Measurements from ENCODE around the gene LMF1. TPM values are rescaled to one million over a fixed set of nuclear protein-coding genes. Genes with fewer than 3 reads are reported as not detected.
"Not testable (repeated sequence)": the region's sequence is repeated elsewhere in the genome, so short reads cannot be mapped to it uniquely, and the experiment has no call there.

Gene LMF1
- total RNA-seq, 2 experiments from 2014 or later = 21.3 to 22.6 TPM

- no peaks in the 10 kb centered on the region for H3K9me3 Mint-ChIP-seq
- no peak overlapping the region for H3K4me3 Mint-ChIP-seq
- POLR2A ChIA-PET = no interaction called here
- DNase-seq = no peak
- CTCF ChIA-PET = no interaction called here
- no peaks in the 10 kb centered on the region for H3K36me3 Mint-ChIP-seq (ENCODE audit: low read depth)
- H3K27ac Mint-ChIP-seq = no peak overlapping the region
- H3K27me3 Mint-ChIP-seq = no peaks in the 10 kb centered on the region
- H3K4me1 Mint-ChIP-seq = no peaks in the 10 kb centered on the region
Measured at GRCh38 chr16:887846-888245, 82.9 kb downstream of the LMF1 start.

- CTCF ChIA-PET = no interaction called here
- POLR2A ChIA-PET = no interaction called here
- Mint-ChIP-seq H3K36me3 (ENCODE audit: low read depth) (no peaks in the 10 kb centered on the region), H3K4me1 (no peaks in the 10 kb centered on the region), H3K9me3 (no peaks in the 10 kb centered on the region), H3K27ac (no peak overlapping the region), H3K27me3 (no peaks in the 10 kb centered on the region), H3K4me3 (no peak overlapping the region)
- DNase-seq = no peak
Measured at GRCh38 chr16:886802-887731, 83.7 kb downstream of the LMF1 start.

- DNase-seq = no peak
- ChIA-PET POLR2A (no interaction called here), CTCF (no interaction called here)
- Mint-ChIP-seq H3K36me3 (ENCODE audit: low read depth) (no peaks in the 10 kb centered on the region), H3K4me3 (no peak overlapping the region), H3K27ac (no peak overlapping the region), H3K4me1 (no peaks in the 10 kb centered on the region), H3K9me3 (no peaks in the 10 kb centered on the region), H3K27me3 (no peaks in the 10 kb centered on the region)
Measured at GRCh38 chr16:886084-886543, 84.7 kb downstream of the LMF1 start.

- H3K36me3 Mint-ChIP-seq (ENCODE audit: low read depth) = no peaks in the 10 kb centered on the region
- no peaks in the 10 kb centered on the region for H3K9me3 Mint-ChIP-seq
- POLR2A ChIA-PET = no interaction called here
- CTCF ChIA-PET = no interaction called here
- H3K27me3 Mint-ChIP-seq = no peaks in the 10 kb centered on the region
- no peak for DNase-seq
- no peak overlapping the region for H3K27ac Mint-ChIP-seq
- no peaks in the 10 kb centered on the region for H3K4me1 Mint-ChIP-seq
- no peak overlapping the region for H3K4me3 Mint-ChIP-seq
Measured at GRCh38 chr16:885391-885790, 85.4 kb downstream of the LMF1 start.

GRCh38 chr16:884232-884631 lies 86.6 kb downstream of the LMF1 start:
- no peak overlapping the region for H3K27ac Mint-ChIP-seq
- CTCF ChIA-PET = no interaction called here
- H3K27me3 Mint-ChIP-seq = no peaks in the 10 kb centered on the region
- no peaks in the 10 kb centered on the region for H3K9me3 Mint-ChIP-seq
- H3K4me3 Mint-ChIP-seq = no peak overlapping the region
- H3K4me1 Mint-ChIP-seq = no peaks in the 10 kb centered on the region
- DNase-seq = no peak
- POLR2A ChIA-PET = no interaction called here
- H3K36me3 Mint-ChIP-seq (ENCODE audit: low read depth) = no peaks in the 10 kb centered on the region

- no peak for DNase-seq
- no peak overlapping the region for H3K27ac Mint-ChIP-seq
- H3K9me3 Mint-ChIP-seq = no peaks in the 10 kb centered on the region
- H3K27me3 Mint-ChIP-seq = no peaks in the 10 kb centered on the region
- H3K4me3 Mint-ChIP-seq = no peak overlapping the region
- no peaks in the 10 kb centered on the region for H3K36me3 Mint-ChIP-seq (ENCODE audit: low read depth)
- ChIA-PET CTCF (no interaction called here), POLR2A (no interaction called here)
- H3K4me1 Mint-ChIP-seq = no peaks in the 10 kb centered on the region
Measured at GRCh38 chr16:883781-884180, 87.0 kb downstream of the LMF1 start.

- DNase-seq = no peak
- H3K27me3 Mint-ChIP-seq = no peaks in the 10 kb centered on the region
- no peaks in the 10 kb centered on the region for H3K9me3 Mint-ChIP-seq
- H3K4me1 Mint-ChIP-seq = no peaks in the 10 kb centered on the region
- H3K4me3 Mint-ChIP-seq = no peak overlapping the region
- H3K27ac Mint-ChIP-seq = no peak overlapping the region
- H3K36me3 Mint-ChIP-seq (ENCODE audit: low read depth) = no peaks in the 10 kb centered on the region
- CTCF ChIA-PET = no interaction called here
- POLR2A ChIA-PET = no interaction called here
Measured at GRCh38 chr16:883340-883739, 87.4 kb downstream of the LMF1 start.

- H3K9me3 Mint-ChIP-seq; H3K27me3 Mint-ChIP-seq; H3K27ac Mint-ChIP-seq; H3K36me3 Mint-ChIP-seq (ENCODE audit: low read depth); DNase-seq; H3K4me1 Mint-ChIP-seq; CTCF ChIA-PET; POLR2A ChIA-PET; H3K4me3 Mint-ChIP-seq: not testable (repeated sequence)
Measured at GRCh38 chr16:882671-883070, 88.1 kb downstream of the LMF1 start.

GRCh38 chr16:882256-882655 lies 88.5 kb downstream of the LMF1 start:
- CTCF ChIA-PET = no interaction called here

GRCh38 chr16:881219-882097 lies 89.3 kb downstream of the LMF1 start:
- no peak for DNase-seq
- H3K4me3 Mint-ChIP-seq = no peak overlapping the region
- no peaks in the 10 kb centered on the region for H3K4me1 Mint-ChIP-seq
- H3K36me3 Mint-ChIP-seq (ENCODE audit: low read depth) = no peaks in the 10 kb centered on the region
- no peaks in the 10 kb centered on the region for H3K9me3 Mint-ChIP-seq
- H3K27ac Mint-ChIP-seq = no peak overlapping the region
- H3K27me3 Mint-ChIP-seq = no peaks in the 10 kb centered on the region
- ChIA-PET CTCF (no interaction called here), POLR2A (no interaction called here)

More at GRCh38 chr16:882256-882655, 88.5 kb downstream of the LMF1 start:
- no peaks in the 10 kb centered on the region for H3K36me3 Mint-ChIP-seq (ENCODE audit: low read depth)
- no peak for DNase-seq
- no peaks in the 10 kb centered on the region for H3K4me1 Mint-ChIP-seq
- no peaks in the 10 kb centered on the region for H3K27me3 Mint-ChIP-seq
- no peak overlapping the region for H3K27ac Mint-ChIP-seq
- H3K4me3 Mint-ChIP-seq = no peak overlapping the region
- POLR2A ChIA-PET = no interaction called here
- no peaks in the 10 kb centered on the region for H3K9me3 Mint-ChIP-seq

- Mint-ChIP-seq H3K4me3 (no peak overlapping the region), H3K4me1 (no peaks in the 10 kb centered on the region), H3K9me3 (no peaks in the 10 kb centered on the region), H3K27ac (no peak overlapping the region), H3K27me3 (no peaks in the 10 kb centered on the region), H3K36me3 (ENCODE audit: low read depth) (no peaks in the 10 kb centered on the region)
- ChIA-PET POLR2A (no interaction called here), CTCF (no interaction called here)
- DNase-seq = no peak
Measured at GRCh38 chr16:880471-881171, 90.2 kb downstream of the LMF1 start.

GRCh38 chr16:879986-880385 lies 90.8 kb downstream of the LMF1 start:
- ChIA-PET CTCF (no interaction called here), POLR2A (no interaction called here)
- no peaks in the 10 kb centered on the region for H3K27me3 Mint-ChIP-seq
- no peaks in the 10 kb centered on the region for H3K4me1 Mint-ChIP-seq
- no peak overlapping the region for H3K4me3 Mint-ChIP-seq
- no peak for DNase-seq
- H3K9me3 Mint-ChIP-seq = no peaks in the 10 kb centered on the region
- H3K36me3 Mint-ChIP-seq (ENCODE audit: low read depth) = no peaks in the 10 kb centered on the region
- H3K27ac Mint-ChIP-seq = no peak overlapping the region

- Mint-ChIP-seq H3K27ac (no peak overlapping the region), H3K9me3 (no peaks in the 10 kb centered on the region), H3K4me3 (no peak overlapping the region), H3K36me3 (ENCODE audit: low read depth) (no peaks in the 10 kb centered on the region), H3K27me3 (no peaks in the 10 kb centered on the region), H3K4me1 (no peaks in the 10 kb centered on the region)
- no peak for DNase-seq
- POLR2A ChIA-PET = no interaction called here
- CTCF ChIA-PET = no interaction called here
Measured at GRCh38 chr16:879461-879861, 91.3 kb downstream of the LMF1 start.

Data from activated CD4-positive, alpha-beta memory T cell treated with anti-CD3 and anti-CD28 coated beads, Interleukin-2, amount 10 ng/mL, durations not matched to agents 7 days and 5 days (primary cell).